ENCODE data around the gene FGB.

DNA sequence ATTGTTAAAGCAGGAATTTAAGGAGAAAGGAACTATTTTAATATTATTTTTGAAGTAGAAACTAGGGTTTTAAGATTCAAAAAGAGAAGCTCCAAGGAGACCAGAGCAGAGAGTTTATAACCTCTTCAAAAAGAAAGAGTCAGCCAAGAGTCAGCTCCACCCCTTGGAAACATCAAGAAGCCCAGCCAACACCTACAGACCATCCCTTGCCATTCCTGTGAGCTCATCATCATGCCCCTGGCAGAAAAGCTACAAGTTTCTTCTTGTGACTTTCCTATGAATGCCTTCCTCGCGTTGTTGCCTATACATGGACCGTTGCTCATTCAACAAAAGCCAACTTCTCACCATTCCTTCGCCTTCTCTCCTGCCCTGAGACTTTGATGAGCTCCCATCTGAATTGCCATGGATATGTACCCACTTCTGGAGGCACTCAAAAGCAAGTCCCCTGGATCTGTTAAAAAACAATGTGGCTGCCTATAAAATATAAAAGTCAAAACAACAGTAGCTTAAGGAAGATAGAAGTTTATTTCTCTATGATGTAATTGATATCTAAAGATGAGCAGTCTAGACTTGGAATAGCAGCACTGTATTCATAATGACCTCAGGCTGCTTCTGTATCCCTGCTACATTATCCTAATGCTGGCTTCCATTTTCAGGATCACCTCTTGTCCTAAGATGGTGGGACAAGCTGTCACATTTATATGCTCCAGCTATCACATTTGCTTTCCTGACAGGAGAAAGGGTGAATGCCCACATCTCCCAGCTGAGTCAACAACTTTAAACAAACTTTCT, 32.9 kb upstream of the FGB start:
- TF ChIP-seq EZH2phosphoT487 (IDR thresholded peaks at IDR 0.05; ENCODE audit: insufficient read depth, low read depth) (no peak), EZH2 (IDR thresholded peaks at IDR 0.05; ENCODE audit: insufficient read depth, poor library complexity, severe bottlenecking) (no peak)
